GM10266 (cell line): ENCODE results near the gene GPR61.

Experiments
- DNase-seq: peaks from one replicate; pipeline ENCODE4 v3.0.0; 2012; ENCODE audit errors: extremely low spot score
- TF ChIP-seq, protein P1 (sequence below): IDR thresholded peaks from 2 replicates; pipeline ENCODE4 v1.5.1; 2012; ENCODE audit warnings: mild to moderate bottlenecking, low read depth; ENCODE audit not compliant: control insufficient read depth, insufficient read depth; ENCODE audit errors: missing control alignments

Gene GPR61

DNA sequence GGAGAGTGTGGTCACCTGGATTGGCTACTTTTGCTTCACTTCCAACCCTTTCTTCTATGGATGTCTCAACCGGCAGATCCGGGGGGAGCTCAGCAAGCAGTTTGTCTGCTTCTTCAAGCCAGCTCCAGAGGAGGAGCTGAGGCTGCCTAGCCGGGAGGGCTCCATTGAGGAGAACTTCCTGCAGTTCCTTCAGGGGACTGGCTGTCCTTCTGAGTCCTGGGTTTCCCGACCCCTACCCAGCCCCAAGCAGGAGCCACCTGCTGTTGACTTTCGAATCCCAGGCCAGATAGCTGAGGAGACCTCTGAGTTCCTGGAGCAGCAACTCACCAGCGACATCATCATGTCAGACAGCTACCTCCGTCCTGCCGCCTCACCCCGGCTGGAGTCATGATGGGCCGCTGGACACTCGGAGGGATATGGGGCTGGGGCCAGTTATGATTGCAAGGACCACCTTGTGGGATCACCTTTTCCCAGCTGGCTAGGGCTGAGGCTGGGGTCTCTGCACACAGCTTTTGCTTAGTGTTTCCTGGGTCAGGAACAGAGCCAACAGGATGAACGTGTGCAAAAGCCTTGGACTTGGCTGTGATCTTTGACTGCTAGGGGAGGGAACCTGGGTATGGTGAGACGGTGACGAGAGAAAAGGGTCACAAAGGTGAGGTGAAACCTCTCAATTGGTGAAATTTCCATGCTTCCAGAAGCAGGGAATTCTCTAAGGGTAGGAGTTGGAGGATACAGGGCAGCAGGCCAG lies 4.5 kb downstream of the GPR61 start:
- TF ChIP-seq, protein P1, sequence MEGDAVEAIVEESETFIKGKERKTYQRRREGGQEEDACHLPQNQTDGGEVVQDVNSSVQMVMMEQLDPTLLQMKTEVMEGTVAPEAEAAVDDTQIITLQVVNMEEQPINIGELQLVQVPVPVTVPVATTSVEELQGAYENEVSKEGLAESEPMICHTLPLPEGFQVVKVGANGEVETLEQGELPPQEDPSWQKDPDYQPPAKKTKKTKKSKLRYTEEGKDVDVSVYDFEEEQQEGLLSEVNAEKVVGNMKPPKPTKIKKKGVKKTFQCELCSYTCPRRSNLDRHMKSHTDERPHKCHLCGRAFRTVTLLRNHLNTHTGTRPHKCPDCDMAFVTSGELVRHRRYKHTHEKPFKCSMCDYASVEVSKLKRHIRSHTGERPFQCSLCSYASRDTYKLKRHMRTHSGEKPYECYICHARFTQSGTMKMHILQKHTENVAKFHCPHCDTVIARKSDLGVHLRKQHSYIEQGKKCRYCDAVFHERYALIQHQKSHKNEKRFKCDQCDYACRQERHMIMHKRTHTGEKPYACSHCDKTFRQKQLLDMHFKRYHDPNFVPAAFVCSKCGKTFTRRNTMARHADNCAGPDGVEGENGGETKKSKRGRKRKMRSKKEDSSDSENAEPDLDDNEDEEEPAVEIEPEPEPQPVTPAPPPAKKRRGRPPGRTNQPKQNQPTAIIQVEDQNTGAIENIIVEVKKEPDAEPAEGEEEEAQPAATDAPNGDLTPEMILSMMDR = no peak
- DNase-seq = no peak

DNA sequence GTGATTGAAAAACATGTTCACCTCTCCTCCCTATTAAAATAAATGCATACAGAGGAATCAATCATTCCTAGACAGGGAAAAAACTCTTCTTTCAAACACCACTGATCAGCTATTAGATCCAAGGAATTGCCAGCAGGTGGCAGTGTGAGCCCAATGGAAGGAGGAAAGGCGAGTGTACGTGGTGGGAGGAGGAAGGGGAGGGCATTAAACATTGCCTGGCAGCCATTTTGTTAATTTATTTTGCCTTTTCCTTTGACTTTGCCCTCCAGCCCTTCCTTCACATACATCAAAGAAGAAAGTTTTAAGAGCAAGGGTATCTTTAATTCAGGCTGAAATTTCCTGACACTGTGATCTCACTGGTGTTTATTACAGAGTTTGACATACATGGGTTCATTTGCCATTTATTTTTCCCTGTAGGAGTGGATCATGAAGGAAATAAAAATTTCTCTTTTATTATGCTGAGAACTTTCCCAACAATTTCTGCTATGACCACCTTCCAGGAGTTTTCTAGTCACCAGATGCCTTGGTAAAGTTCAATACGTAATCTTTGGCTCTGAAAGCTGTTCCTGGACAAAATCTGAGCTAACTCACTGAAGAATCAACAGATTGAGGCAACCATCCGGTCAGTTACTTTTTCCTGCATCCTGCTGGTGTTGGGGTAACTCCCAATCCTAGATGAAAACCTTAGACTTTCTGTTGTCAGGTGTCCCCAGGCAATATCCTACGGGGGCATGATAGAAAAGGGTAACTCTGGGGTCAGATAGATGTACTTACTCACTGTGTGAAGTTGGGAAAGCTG lies 6.8 kb downstream of the GPR61 start:
- TF ChIP-seq, protein P1 = peak; percentile 83
- peak; percentile 90 for DNase-seq

DNA sequence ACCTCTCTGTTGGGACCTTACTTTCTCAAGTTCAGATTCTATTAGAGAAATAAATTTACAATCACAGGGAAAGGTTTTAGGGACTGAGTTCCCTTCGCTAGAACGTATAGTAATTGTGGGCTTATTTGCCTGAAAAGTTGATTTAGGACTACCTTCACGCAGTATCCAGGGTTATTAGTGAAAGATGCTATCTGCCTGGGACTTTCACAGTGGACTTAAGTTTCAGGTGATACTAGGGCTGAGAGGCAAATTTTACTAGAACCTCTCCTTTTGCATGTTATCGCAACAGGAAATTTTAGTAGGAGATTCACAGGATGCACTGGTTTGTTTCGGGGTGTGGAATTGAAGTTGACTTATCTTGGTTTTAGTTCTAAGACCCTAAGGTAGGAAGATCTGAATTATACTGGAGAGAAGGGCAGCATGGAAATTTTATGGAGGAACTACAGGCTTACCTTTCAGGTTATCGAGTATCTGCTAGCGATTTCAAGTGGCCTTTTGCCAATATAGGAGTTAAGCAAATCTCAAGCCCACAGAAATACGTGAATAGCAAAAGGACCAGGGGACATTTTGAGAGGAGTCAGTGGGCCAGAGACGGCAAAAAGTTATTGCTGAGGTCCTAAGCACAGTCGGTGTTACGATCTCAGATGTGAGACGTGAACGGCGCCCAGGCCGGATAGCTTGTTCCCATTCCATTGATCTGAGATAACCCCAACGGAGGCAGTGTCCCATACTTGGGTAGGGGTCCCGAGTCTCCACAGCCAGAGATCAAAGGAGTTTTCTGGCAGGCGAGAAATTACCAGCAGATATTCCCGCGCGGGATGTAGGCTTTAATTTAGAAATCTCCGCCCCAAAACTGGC lies 8.0 kb downstream of the GPR61 start:
- DNase-seq = no peak
- TF ChIP-seq, protein P1 = no peak

GRCh38 chr1:109548321-109549267 lies 8.9 kb downstream of the GPR61 start, which contains the start of gene GNAI3:
Gene GNAI3, plus strand, starts transcription at chr1:109548615. Its CDS starts 106 bp downstream, at chr1:109548721.
- DNase-seq = peak; percentile 89
- TF ChIP-seq, protein P1 = no peak

GRCh38 chr1:109556563-109556962 lies 16.9 kb downstream of the GPR61 start:
- TF ChIP-seq, protein P1 = no peak

GRCh38 chr1:109557520-109557919 lies 17.8 kb downstream of the GPR61 start:
- DNase-seq = no peak
- TF ChIP-seq, protein P1 = no peak

More at GRCh38 chr1:109556563-109556962, 16.9 kb downstream of the GPR61 start:
- no peak for DNase-seq
